GM23338 (cell line): ENCODE data around the gene CACNA1A. TPM values are rescaled to one million over a fixed set of nuclear protein-coding genes. Genes with fewer than 3 reads are reported as not detected.

Experiments used
- ATAC-seq: fragments of 200-7000 bp; cut with Tn5 transposase; 3 replicates; pipeline ENCODE4 v1.9.1; 2020
- DNase-seq: peaks from one replicate; pipeline ENCODE4 v3.0.0-alpha.2; 2015; ENCODE audit warnings: low spot score
- H2AFZ ChIP-seq: fragments of 200-600 bp; sonication (generic); 2 replicates; pipeline ENCODE4 v1.8.0; 2016; ENCODE audit warnings: antibody characterized with exemption, mild to moderate bottlenecking, moderate library complexity
- H3F3A ChIP-seq: fragments of 200-600 bp; sonication (generic); replicated peaks from 2 replicates; pipeline ENCODE4 v1.8.0; 2017; ENCODE audit warnings: antibody characterized with exemption, mixed run types, low read depth
- H3K27ac ChIP-seq: fragments of 200-600 bp; sonication (generic); 2 replicates; pipeline ENCODE4 v1.6.1; 2016; ENCODE audit warnings: low read depth
- H3K27me3 ChIP-seq: fragments of 200-600 bp; sonication (generic); 2 replicates; pipeline ENCODE4 v1.8.0; 2016; ENCODE audit warnings: mild to moderate bottlenecking, mixed run types, moderate library complexity; ENCODE audit not compliant: insufficient read depth
- H3K36me3 ChIP-seq: fragments of 200-600 bp; sonication (generic); 2 replicates; pipeline ENCODE4 v1.8.0; 2016; ENCODE audit warnings: mild to moderate bottlenecking; ENCODE audit not compliant: insufficient read depth
- H3K4me1 ChIP-seq: fragments of 200-600 bp; sonication (generic); 2 replicates; pipeline ENCODE4 v1.8.0; 2016; ENCODE audit warnings: mild to moderate bottlenecking, moderate library complexity; ENCODE audit not compliant: insufficient read depth
- H3K4me2 ChIP-seq: fragments of 200-600 bp; sonication (generic); 2 replicates; pipeline ENCODE4 v1.7.1; 2017; ENCODE audit warnings: mixed run types
- H3K4me3 ChIP-seq: fragments of 200-600 bp; sonication (generic); 2 replicates; pipeline ENCODE4 v1.6.1; 2016; ENCODE audit warnings: mixed run types
- H3K79me2 ChIP-seq: fragments of 200-600 bp; sonication (generic); replicated peaks from 2 replicates; pipeline ENCODE4 v1.8.0; 2017; ENCODE audit warnings: mild to moderate bottlenecking; ENCODE audit not compliant: insufficient read depth
- H3K9me2 ChIP-seq: fragments of 200-600 bp; sonication (generic); 2 replicates; pipeline ENCODE4 v1.8.0; 2017; ENCODE audit not compliant: insufficient read depth
- H4K20me1 ChIP-seq: fragments of 200-600 bp; sonication (generic); replicated peaks from 2 replicates; pipeline ENCODE4 v1.8.0; 2017; ENCODE audit warnings: mild to moderate bottlenecking; ENCODE audit not compliant: insufficient read depth
- H3K27ac Mint-ChIP-seq: 2 replicates; pipeline ENCODE4 v1.8.0; 2020; ENCODE audit warnings: inconsistent platforms, mild to moderate bottlenecking, moderate library complexity, mixed read lengths
- H3K27me3 Mint-ChIP-seq: 3 replicates; pipeline ENCODE4 v1.8.0; 2022; ENCODE audit warnings: low read depth, mild to moderate bottlenecking, moderate library complexity, mixed read lengths, inconsistent platforms; ENCODE audit not compliant: insufficient read depth, poor library complexity
- H3K36me3 Mint-ChIP-seq: 3 replicates; pipeline ENCODE4 v1.8.0; 2021; ENCODE audit warnings: low read depth, mild to moderate bottlenecking, inconsistent platforms, moderate library complexity, mixed read lengths
- H3K4me1 Mint-ChIP-seq: 3 replicates; pipeline ENCODE4 v1.8.0; 2020; ENCODE audit warnings: mild to moderate bottlenecking, inconsistent platforms, mixed read lengths
- H3K4me3 Mint-ChIP-seq: 3 replicates; pipeline ENCODE4 v1.8.0; 2021; ENCODE audit warnings: moderate library complexity, mild to moderate bottlenecking, inconsistent platforms, mixed read lengths
- H3K9me3 Mint-ChIP-seq: 3 replicates; pipeline ENCODE4 v1.8.0; 2020; ENCODE audit warnings: moderate library complexity, mild to moderate bottlenecking, inconsistent platforms, mixed read lengths
- CREB1 ChIP-seq: fragments of 250-450 bp; sonication (Bioruptor Pico); IDR thresholded peaks from 2 replicates; pipeline ENCODE4 v1.5.0; 2020; ENCODE audit warnings: low read depth, mild to moderate bottlenecking, moderate library complexity
- ETS1 ChIP-seq: IDR thresholded peaks from 2 replicates; pipeline ENCODE4 v1.6.1; 2016; ENCODE audit warnings: antibody characterized with exemption
- EZH2 ChIP-seq: fragments of 200-600 bp; sonication (generic); IDR thresholded peaks from one replicate; pipeline ENCODE4 v1.8.0; 2017; ENCODE audit warnings: antibody characterized with exemption, mild to moderate bottlenecking, low read depth; ENCODE audit not compliant: unreplicated experiment
- EZH2phosphoT487 ChIP-seq: fragments of 200-600 bp; sonication (generic); IDR thresholded peaks from one replicate; pipeline ENCODE4 v1.8.1; 2018; ENCODE audit warnings: antibody characterized with exemption; ENCODE audit not compliant: unreplicated experiment
- JUNB ChIP-seq: IDR thresholded peaks from one replicate; pipeline ENCODE4 v1.6.1; 2016; ENCODE audit warnings: antibody characterized with exemption; ENCODE audit not compliant: unreplicated experiment
- NANOG ChIP-seq: IDR thresholded peaks from 2 replicates; pipeline ENCODE4 v1.6.1; 2016; ENCODE audit warnings: antibody characterized with exemption, borderline replicate concordance
- POLR2AphosphoS5 ChIP-seq: IDR thresholded peaks from 2 replicates; pipeline ENCODE4 v1.6.1; 2016; ENCODE audit warnings: antibody characterized with exemption, low read depth
- STAT1 ChIP-seq: IDR thresholded peaks from one replicate; pipeline ENCODE4 v1.6.1; 2016; ENCODE audit warnings: antibody characterized with exemption; ENCODE audit not compliant: unreplicated experiment
- ZNF114 ChIP-seq: fragments of 250-450 bp; sonication (Bioruptor Pico); IDR thresholded peaks from 2 replicates; pipeline ENCODE4 v1.5.0; 2020; ENCODE audit warnings: mild to moderate bottlenecking, moderate library complexity
- ZNF331 ChIP-seq: fragments of 250-450 bp; sonication (Bioruptor Pico); IDR thresholded peaks from 2 replicates; pipeline ENCODE4 v1.5.0; 2020; ENCODE audit warnings: low read depth, mild to moderate bottlenecking, moderate library complexity
- polyA plus RNA-seq: library from polyadenylated mRNA; unstranded; fragments of >200 nt; fragmentation: Nextera tagmentation; extraction: Ambion mirVana; gene quantifications from 2 replicates; pipeline ENCODE4 v1.2.1, GENCODE V29; 2016
- total RNA-seq: library from RNA; depleted of rRNA; stranded (reverse); fragments of >200 nt; shearing (Covaris generic); gene quantifications from 2 replicates; pipeline ENCODE4 v1.2.3, GENCODE V29; 2014
- TF ChIP-seq, protein P1 (sequence below): IDR thresholded peaks from one replicate; pipeline ENCODE4 v1.6.1; 2018; ENCODE audit warnings: antibody characterized with exemption; ENCODE audit not compliant: unreplicated experiment
- TF ChIP-seq, protein P2 (sequence below): fragments of 250-450 bp; sonication (Bioruptor Pico); IDR thresholded peaks from 2 replicates; pipeline ENCODE4 v1.5.0; 2020; ENCODE audit warnings: mild to moderate bottlenecking, moderate library complexity
- TF ChIP-seq, protein P3 (sequence below), 2 experiments: fragments of 200-600 bp in 1 of 2; sonication (generic) in 1 of 2; conservative IDR thresholded peaks; 2 replicates each; pipeline versions ENCODE4 v1.5.1 to v1.6.1; 2016 to 2017; ENCODE audit warnings: antibody characterized with exemption in 2 of 2, low read depth in 2 of 2, mild to moderate bottlenecking in 2 of 2, moderate library complexity in 1 of 2

Gene CACNA1A
- total and polyA plus RNA-seq, 2 experiments from 2014 or later, result 7.4 to 20.3 TPM

- Histone ChIP-seq H3K27me3 (no peaks in the 10 kb centered on the region), H3K9me2 (no peaks in the 10 kb centered on the region), H3K4me3 (no peak overlapping the region), H2AFZ (no peak overlapping the region), H3K36me3 (no peaks in the 10 kb centered on the region), H3K4me2 (no peak overlapping the region), H3K27ac (no peak overlapping the region), H3F3A (no peaks in the 10 kb centered on the region; the same call in 1 of the 2 replicates), H3K4me1 (no peaks in the 10 kb centered on the region), H4K20me1 (no peaks in the 10 kb centered on the region), H3K79me2 (no peaks in the 10 kb centered on the region)
- Mint-ChIP-seq H3K4me3 (no peak overlapping the region), H3K27ac (peak overlapping the region; percentile 75; the same call in 1 of the 2 replicates), H3K4me1 (peaks cover 9% of the 10 kb centered on the region; the same call in 1 of the 3 replicates), H3K27me3 (peaks cover 8% of the 10 kb centered on the region), H3K36me3 (peaks cover 5% of the 10 kb centered on the region; the same call in 1 of the 3 replicates), H3K9me3 (peaks cover 2% of the 10 kb centered on the region; the same call in 1 of the 3 replicates)
- no peak for TF ChIP-seq EZH2
- TF ChIP-seq EZH2phosphoT487, result no peak
- TF ChIP-seq, protein P1, sequence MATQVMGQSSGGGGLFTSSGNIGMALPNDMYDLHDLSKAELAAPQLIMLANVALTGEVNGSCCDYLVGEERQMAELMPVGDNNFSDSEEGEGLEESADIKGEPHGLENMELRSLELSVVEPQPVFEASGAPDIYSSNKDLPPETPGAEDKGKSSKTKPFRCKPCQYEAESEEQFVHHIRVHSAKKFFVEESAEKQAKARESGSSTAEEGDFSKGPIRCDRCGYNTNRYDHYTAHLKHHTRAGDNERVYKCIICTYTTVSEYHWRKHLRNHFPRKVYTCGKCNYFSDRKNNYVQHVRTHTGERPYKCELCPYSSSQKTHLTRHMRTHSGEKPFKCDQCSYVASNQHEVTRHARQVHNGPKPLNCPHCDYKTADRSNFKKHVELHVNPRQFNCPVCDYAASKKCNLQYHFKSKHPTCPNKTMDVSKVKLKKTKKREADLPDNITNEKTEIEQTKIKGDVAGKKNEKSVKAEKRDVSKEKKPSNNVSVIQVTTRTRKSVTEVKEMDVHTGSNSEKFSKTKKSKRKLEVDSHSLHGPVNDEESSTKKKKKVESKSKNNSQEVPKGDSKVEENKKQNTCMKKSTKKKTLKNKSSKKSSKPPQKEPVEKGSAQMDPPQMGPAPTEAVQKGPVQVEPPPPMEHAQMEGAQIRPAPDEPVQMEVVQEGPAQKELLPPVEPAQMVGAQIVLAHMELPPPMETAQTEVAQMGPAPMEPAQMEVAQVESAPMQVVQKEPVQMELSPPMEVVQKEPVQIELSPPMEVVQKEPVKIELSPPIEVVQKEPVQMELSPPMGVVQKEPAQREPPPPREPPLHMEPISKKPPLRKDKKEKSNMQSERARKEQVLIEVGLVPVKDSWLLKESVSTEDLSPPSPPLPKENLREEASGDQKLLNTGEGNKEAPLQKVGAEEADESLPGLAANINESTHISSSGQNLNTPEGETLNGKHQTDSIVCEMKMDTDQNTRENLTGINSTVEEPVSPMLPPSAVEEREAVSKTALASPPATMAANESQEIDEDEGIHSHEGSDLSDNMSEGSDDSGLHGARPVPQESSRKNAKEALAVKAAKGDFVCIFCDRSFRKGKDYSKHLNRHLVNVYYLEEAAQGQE, result no peak
- no peak for TF ChIP-seq STAT1
- no peak for TF ChIP-seq CREB1 (CRISPR knock-in tag)
- TF ChIP-seq, protein P2, sequence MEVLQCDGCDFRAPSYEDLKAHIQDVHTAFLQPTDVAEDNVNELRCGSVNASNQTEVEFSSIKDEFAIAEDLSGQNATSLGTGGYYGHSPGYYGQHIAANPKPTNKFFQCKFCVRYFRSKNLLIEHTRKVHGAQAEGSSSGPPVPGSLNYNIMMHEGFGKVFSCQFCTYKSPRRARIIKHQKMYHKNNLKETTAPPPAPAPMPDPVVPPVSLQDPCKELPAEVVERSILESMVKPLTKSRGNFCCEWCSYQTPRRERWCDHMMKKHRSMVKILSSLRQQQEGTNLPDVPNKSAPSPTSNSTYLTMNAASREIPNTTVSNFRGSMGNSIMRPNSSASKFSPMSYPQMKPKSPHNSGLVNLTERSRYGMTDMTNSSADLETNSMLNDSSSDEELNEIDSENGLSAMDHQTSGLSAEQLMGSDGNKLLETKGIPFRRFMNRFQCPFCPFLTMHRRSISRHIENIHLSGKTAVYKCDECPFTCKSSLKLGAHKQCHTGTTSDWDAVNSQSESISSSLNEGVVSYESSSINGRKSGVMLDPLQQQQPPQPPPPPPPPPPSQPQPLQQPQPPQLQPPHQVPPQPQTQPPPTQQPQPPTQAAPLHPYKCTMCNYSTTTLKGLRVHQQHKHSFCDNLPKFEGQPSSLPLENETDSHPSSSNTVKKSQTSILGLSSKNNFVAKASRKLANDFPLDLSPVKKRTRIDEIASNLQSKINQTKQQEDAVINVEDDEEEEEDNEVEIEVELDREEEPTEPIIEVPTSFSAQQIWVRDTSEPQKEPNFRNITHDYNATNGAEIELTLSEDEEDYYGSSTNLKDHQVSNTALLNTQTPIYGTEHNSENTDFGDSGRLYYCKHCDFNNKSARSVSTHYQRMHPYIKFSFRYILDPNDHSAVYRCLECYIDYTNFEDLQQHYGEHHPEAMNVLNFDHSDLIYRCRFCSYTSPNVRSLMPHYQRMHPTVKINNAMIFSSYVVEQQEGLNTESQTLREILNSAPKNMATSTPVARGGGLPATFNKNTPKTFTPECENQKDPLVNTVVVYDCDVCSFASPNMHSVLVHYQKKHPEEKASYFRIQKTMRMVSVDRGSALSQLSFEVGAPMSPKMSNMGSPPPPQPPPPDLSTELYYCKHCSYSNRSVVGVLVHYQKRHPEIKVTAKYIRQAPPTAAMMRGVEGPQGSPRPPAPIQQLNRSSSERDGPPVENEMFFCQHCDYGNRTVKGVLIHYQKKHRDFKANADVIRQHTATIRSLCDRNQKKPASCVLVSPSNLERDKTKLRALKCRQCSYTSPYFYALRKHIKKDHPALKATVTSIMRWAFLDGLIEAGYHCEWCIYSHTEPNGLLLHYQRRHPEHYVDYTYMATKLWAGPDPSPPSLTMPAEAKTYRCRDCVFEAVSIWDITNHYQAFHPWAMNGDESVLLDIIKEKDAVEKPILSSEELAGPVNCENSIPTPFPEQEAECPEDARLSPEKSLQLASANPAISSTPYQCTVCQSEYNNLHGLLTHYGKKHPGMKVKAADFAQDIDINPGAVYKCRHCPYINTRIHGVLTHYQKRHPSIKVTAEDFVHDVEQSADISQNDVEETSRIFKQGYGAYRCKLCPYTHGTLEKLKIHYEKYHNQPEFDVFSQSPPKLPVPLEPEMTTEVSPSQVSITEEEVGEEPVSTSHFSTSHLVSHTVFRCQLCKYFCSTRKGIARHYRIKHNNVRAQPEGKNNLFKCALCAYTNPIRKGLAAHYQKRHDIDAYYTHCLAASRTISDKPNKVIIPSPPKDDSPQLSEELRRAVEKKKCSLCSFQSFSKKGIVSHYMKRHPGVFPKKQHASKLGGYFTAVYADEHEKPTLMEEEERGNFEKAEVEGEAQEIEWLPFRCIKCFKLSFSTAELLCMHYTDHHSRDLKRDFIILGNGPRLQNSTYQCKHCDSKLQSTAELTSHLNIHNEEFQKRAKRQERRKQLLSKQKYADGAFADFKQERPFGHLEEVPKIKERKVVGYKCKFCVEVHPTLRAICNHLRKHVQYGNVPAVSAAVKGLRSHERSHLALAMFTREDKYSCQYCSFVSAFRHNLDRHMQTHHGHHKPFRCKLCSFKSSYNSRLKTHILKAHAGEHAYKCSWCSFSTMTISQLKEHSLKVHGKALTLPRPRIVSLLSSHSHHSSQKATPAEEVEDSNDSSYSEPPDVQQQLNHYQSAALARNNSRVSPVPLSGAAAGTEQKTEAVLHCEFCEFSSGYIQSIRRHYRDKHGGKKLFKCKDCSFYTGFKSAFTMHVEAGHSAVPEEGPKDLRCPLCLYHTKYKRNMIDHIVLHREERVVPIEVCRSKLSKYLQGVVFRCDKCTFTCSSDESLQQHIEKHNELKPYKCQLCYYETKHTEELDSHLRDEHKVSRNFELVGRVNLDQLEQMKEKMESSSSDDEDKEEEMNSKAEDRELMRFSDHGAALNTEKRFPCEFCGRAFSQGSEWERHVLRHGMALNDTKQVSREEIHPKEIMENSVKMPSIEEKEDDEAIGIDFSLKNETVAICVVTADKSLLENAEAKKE (CRISPR knock-in tag), result no peak
- TF ChIP-seq JUNB, result no peak
- no peak for TF ChIP-seq ZNF331 (CRISPR knock-in tag)
- TF ChIP-seq ETS1, result no peak
- no peak for TF ChIP-seq NANOG
- no peak for TF ChIP-seq ZNF114 (CRISPR knock-in tag)
- TF ChIP-seq, protein P3, sequence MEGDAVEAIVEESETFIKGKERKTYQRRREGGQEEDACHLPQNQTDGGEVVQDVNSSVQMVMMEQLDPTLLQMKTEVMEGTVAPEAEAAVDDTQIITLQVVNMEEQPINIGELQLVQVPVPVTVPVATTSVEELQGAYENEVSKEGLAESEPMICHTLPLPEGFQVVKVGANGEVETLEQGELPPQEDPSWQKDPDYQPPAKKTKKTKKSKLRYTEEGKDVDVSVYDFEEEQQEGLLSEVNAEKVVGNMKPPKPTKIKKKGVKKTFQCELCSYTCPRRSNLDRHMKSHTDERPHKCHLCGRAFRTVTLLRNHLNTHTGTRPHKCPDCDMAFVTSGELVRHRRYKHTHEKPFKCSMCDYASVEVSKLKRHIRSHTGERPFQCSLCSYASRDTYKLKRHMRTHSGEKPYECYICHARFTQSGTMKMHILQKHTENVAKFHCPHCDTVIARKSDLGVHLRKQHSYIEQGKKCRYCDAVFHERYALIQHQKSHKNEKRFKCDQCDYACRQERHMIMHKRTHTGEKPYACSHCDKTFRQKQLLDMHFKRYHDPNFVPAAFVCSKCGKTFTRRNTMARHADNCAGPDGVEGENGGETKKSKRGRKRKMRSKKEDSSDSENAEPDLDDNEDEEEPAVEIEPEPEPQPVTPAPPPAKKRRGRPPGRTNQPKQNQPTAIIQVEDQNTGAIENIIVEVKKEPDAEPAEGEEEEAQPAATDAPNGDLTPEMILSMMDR (conservative IDR thresholded peaks at IDR 0.05; ENCODE audit: low read depth in 2 of 2), result no peak
- no peak for TF ChIP-seq POLR2AphosphoS5
- ATAC-seq (no peak; the same call in 2 of the 3 replicates), DNase-seq (no peak)
Observed at GRCh38 chr19:13181747-13182388, 324.4 kb downstream of the CACNA1A start.
